Measurements from ENCODE around the gene COLEC12.

The COLEC12 gene

GRCh38 chr18:356778-357177, 143.7 kb downstream of the COLEC12 start:
- TF ChIP-seq CTCF (IDR thresholded peaks at IDR 0.05; ENCODE audit: control insufficient read depth, insufficient read depth, low read depth, low read length, missing control alignments): no peak
- no peak for DNase-seq (ENCODE audit: low read depth)
- no peak overlapping the region for H3K4me3 ChIP-seq (ENCODE audit: control insufficient read depth, low read depth, low read length)

GRCh38 chr18:355678-356077, 144.8 kb downstream of the COLEC12 start:
- DNase-seq (ENCODE audit: low read depth): no peak
- H3K4me3 ChIP-seq (ENCODE audit: control insufficient read depth, low read depth, low read length): no peak overlapping the region
- no peak for TF ChIP-seq CTCF (IDR thresholded peaks at IDR 0.05; ENCODE audit: control insufficient read depth, insufficient read depth, low read depth, low read length, missing control alignments)

- no peak overlapping the region for H3K4me3 ChIP-seq (ENCODE audit: control insufficient read depth, low read depth, low read length)
- TF ChIP-seq CTCF (IDR thresholded peaks at IDR 0.05; ENCODE audit: control insufficient read depth, insufficient read depth, low read depth, low read length, missing control alignments): no peak
- DNase-seq (ENCODE audit: low read depth): no peak
These were observed 146.0 kb downstream of the COLEC12 start for GRCh38 chr18:354471-354870.

- no peak overlapping the region for H3K4me3 ChIP-seq (ENCODE audit: control insufficient read depth, low read depth, low read length)
- no peak for TF ChIP-seq CTCF (IDR thresholded peaks at IDR 0.05; ENCODE audit: control insufficient read depth, insufficient read depth, low read depth, low read length, missing control alignments)
- no peak for DNase-seq (ENCODE audit: low read depth)
These were observed 146.5 kb downstream of the COLEC12 start for GRCh38 chr18:354003-354402.

- DNase-seq (ENCODE audit: low read depth): no peak
- TF ChIP-seq CTCF (IDR thresholded peaks at IDR 0.05; ENCODE audit: control insufficient read depth, insufficient read depth, low read depth, low read length, missing control alignments): no peak
- H3K4me3 ChIP-seq (ENCODE audit: control insufficient read depth, low read depth, low read length): no peak overlapping the region
These were observed 148.1 kb downstream of the COLEC12 start for GRCh38 chr18:352438-352837.

GRCh38 chr18:350953-351572, 149.4 kb downstream of the COLEC12 start:
- no peak for DNase-seq (ENCODE audit: low read depth)
- no peak for TF ChIP-seq CTCF (IDR thresholded peaks at IDR 0.05; ENCODE audit: control insufficient read depth, insufficient read depth, low read depth, low read length, missing control alignments)
- H3K4me3 ChIP-seq (ENCODE audit: control insufficient read depth, low read depth, low read length): no peak overlapping the region

GRCh38 chr18:346600-346999, 153.9 kb downstream of the COLEC12 start:
- no peak for TF ChIP-seq CTCF (IDR thresholded peaks at IDR 0.05; ENCODE audit: control insufficient read depth, insufficient read depth, low read depth, low read length, missing control alignments)
- H3K4me3 ChIP-seq (ENCODE audit: control insufficient read depth, low read depth, low read length): no peak overlapping the region
- no peak for DNase-seq (ENCODE audit: low read depth)
